ENCODE results near the gene B3GALT2.

The B3GALT2 gene

GRCh38 chr1:193184776-193185175 is 1.6 kb downstream of the B3GALT2 start:
- DNase-seq = no peak
- ChIA-PET POLR2A (no interaction called here), CTCF (interaction anchor here (1.1 to 1.4 kb wide), 2 partner anchors 13 to 42 kb away, joined by 4 to 5 read pairs; no protein-coding TSS in a partner anchor)
- Histone ChIP-seq H3K36me3 (ENCODE audit: control insufficient read depth in 4 of 4, insufficient read depth in 4 of 4, low read length in 3 of 4) (no peaks in the 10 kb centered on the region), H3K4me1 (ENCODE audit: control extremely low read depth in 1 of 4, control insufficient read depth in 4 of 4, insufficient read depth in 4 of 4, low read length in 3 of 4) (peaks cover 0 to 11% (median 8%) of the 10 kb centered on the region in 4 experiments), H3K27ac (ENCODE audit: insufficient read depth in 1 of 2, low read depth in 1 of 2, low read length in 2 of 2, poor library complexity in 1 of 2, severe bottlenecking in 2 of 2) (no peak overlapping the region), H3K27me3 (replicated peaks in 2 of 5; ENCODE audit: control insufficient read depth in 4 of 5, insufficient read depth in 5 of 5, low read length in 4 of 5) (no peaks in the 10 kb centered on the region), H3K4me3 (ENCODE audit: control insufficient read depth in 1 of 7, extremely low read depth in 1 of 7, insufficient read depth in 4 of 7, low read depth in 2 of 7, low read length in 6 of 7) (no peak overlapping the region), H3K9me3 (ENCODE audit: control extremely low read depth in 1 of 5, control insufficient read depth in 4 of 5, insufficient read depth in 2 of 5, low read depth in 1 of 5, low read length in 4 of 5) (no peaks in the 10 kb centered on the region)
- WGBS (ENCODE audit: insufficient coverage) = no CpG with 5 or more reads among the region's 1 CpG

GRCh38 chr1:193183019-193183627 is 3.3 kb downstream of the B3GALT2 start:
- POLR2A ChIA-PET = no interaction called here

GRCh38 chr1:193181985-193182384 is 4.4 kb downstream of the B3GALT2 start:
- no peak overlapping the region for H3K27ac ChIP-seq (ENCODE audit: insufficient read depth in 1 of 2, low read depth in 1 of 2, low read length in 2 of 2, poor library complexity in 1 of 2, severe bottlenecking in 2 of 2)
- H3K9me3 ChIP-seq (ENCODE audit: control extremely low read depth in 1 of 5, control insufficient read depth in 4 of 5, insufficient read depth in 2 of 5, low read depth in 1 of 5, low read length in 4 of 5) = no peaks in the 10 kb centered on the region
- no peak overlapping the region for H3K4me3 ChIP-seq (ENCODE audit: control insufficient read depth in 1 of 7, extremely low read depth in 1 of 7, insufficient read depth in 4 of 7, low read depth in 2 of 7, low read length in 6 of 7)
- peaks cover 0 to 18% (median 8%) of the 10 kb centered on the region in 4 experiments for H3K4me1 ChIP-seq (ENCODE audit: control extremely low read depth in 1 of 4, control insufficient read depth in 4 of 4, insufficient read depth in 4 of 4, low read length in 3 of 4)
- H3K36me3 ChIP-seq (ENCODE audit: control insufficient read depth in 4 of 4, insufficient read depth in 4 of 4, low read length in 3 of 4) = peaks cover 0 to under 1% (median 0%) of the 10 kb centered on the region in 4 experiments
- peak in 1 of 3 donors; percentile 17 for DNase-seq
- ChIA-PET POLR2A (no interaction called here), CTCF (interaction anchor here (1.0 to 2.1 kb wide), 2 partner anchors 8 to 20 kb away, joined by 3 to 10 read pairs; no protein-coding TSS in a partner anchor)
- 100% methylated on average over 2 of the region's 2 CpGs for WGBS (ENCODE audit: insufficient coverage)
- H3K27me3 ChIP-seq (replicated peaks in 2 of 5; ENCODE audit: control insufficient read depth in 4 of 5, insufficient read depth in 5 of 5, low read length in 4 of 5) = no peaks in the 10 kb centered on the region

More at GRCh38 chr1:193183019-193183627, 3.3 kb downstream of the B3GALT2 start:
- no peaks in the 10 kb centered on the region for H3K36me3 ChIP-seq (ENCODE audit: control insufficient read depth in 4 of 4, insufficient read depth in 4 of 4, low read length in 3 of 4)
- no peaks in the 10 kb centered on the region for H3K27me3 ChIP-seq (replicated peaks in 2 of 5; ENCODE audit: control insufficient read depth in 4 of 5, insufficient read depth in 5 of 5, low read length in 4 of 5)
- H3K27ac ChIP-seq (ENCODE audit: insufficient read depth in 1 of 2, low read depth in 1 of 2, low read length in 2 of 2, poor library complexity in 1 of 2, severe bottlenecking in 2 of 2) = no peak overlapping the region
- no peaks in the 10 kb centered on the region for H3K9me3 ChIP-seq (ENCODE audit: control extremely low read depth in 1 of 5, control insufficient read depth in 4 of 5, insufficient read depth in 2 of 5, low read depth in 1 of 5, low read length in 4 of 5)
- peaks cover 0 to 19% (median 8%) of the 10 kb centered on the region in 4 experiments for H3K4me1 ChIP-seq (ENCODE audit: control extremely low read depth in 1 of 4, control insufficient read depth in 4 of 4, insufficient read depth in 4 of 4, low read length in 3 of 4)
- peak; percentile 56 to 73 (median 63) for DNase-seq
- CTCF ChIA-PET = no interaction called here
- no CpG with 5 or more reads among the region's 2 CpGs for WGBS (ENCODE audit: insufficient coverage)
- H3K4me3 ChIP-seq (ENCODE audit: control insufficient read depth in 1 of 7, extremely low read depth in 1 of 7, insufficient read depth in 4 of 7, low read depth in 2 of 7, low read length in 6 of 7) = no peak overlapping the region

GRCh38 chr1:193181536-193181935 is 4.9 kb downstream of the B3GALT2 start:
- Histone ChIP-seq H3K4me1 (ENCODE audit: control extremely low read depth in 1 of 4, control insufficient read depth in 4 of 4, insufficient read depth in 4 of 4, low read length in 3 of 4) (peaks cover 0 to 18% (median 4%) of the 10 kb centered on the region in 4 experiments), H3K4me3 (ENCODE audit: control insufficient read depth in 1 of 7, extremely low read depth in 1 of 7, insufficient read depth in 4 of 7, low read depth in 2 of 7, low read length in 6 of 7) (no peak overlapping the region), H3K27me3 (replicated peaks in 2 of 5; ENCODE audit: control insufficient read depth in 4 of 5, insufficient read depth in 5 of 5, low read length in 4 of 5) (no peaks in the 10 kb centered on the region), H3K27ac (ENCODE audit: insufficient read depth in 1 of 2, low read depth in 1 of 2, low read length in 2 of 2, poor library complexity in 1 of 2, severe bottlenecking in 2 of 2) (no peak overlapping the region), H3K9me3 (ENCODE audit: control extremely low read depth in 1 of 5, control insufficient read depth in 4 of 5, insufficient read depth in 2 of 5, low read depth in 1 of 5, low read length in 4 of 5) (no peaks in the 10 kb centered on the region), H3K36me3 (ENCODE audit: control insufficient read depth in 4 of 4, insufficient read depth in 4 of 4, low read length in 3 of 4) (peaks cover 0 to 3% (median 0%) of the 10 kb centered on the region in 4 experiments)
- ChIA-PET POLR2A (interaction anchor here (0.5 kb wide), 1 partner anchor 188 kb away, joined by 3 read pairs; no protein-coding TSS in a partner anchor), CTCF (interaction anchor here (2.1 kb wide), 1 partner anchor 9 kb away, joined by 10 read pairs; no protein-coding TSS in a partner anchor)
- no peak for DNase-seq
- no CpG with 5 or more reads among the region's 1 CpG for WGBS (ENCODE audit: insufficient coverage)

GRCh38 chr1:193179094-193179493 is 7.3 kb downstream of the B3GALT2 start:
- DNase-seq = peak in 1 of 3 donors; percentile 32
- ChIA-PET CTCF (no interaction called here), POLR2A (no interaction called here)
- peaks cover 0 to 3% (median 0%) of the 10 kb centered on the region in 4 experiments for H3K36me3 ChIP-seq (ENCODE audit: control insufficient read depth in 4 of 4, insufficient read depth in 4 of 4, low read length in 3 of 4)
- H3K9me3 ChIP-seq (ENCODE audit: control extremely low read depth in 1 of 5, control insufficient read depth in 4 of 5, insufficient read depth in 2 of 5, low read depth in 1 of 5, low read length in 4 of 5) = no peaks in the 10 kb centered on the region
- no CpG with 5 or more reads among the region's 4 CpGs for WGBS (ENCODE audit: insufficient coverage)
- H3K4me1 ChIP-seq (ENCODE audit: control extremely low read depth in 1 of 4, control insufficient read depth in 4 of 4, insufficient read depth in 4 of 4, low read length in 3 of 4) = peaks cover 0 to 12% (median 0%) of the 10 kb centered on the region in 4 experiments
- no peaks in the 10 kb centered on the region for H3K27me3 ChIP-seq (replicated peaks in 2 of 5; ENCODE audit: control insufficient read depth in 4 of 5, insufficient read depth in 5 of 5, low read length in 4 of 5)
- H3K27ac ChIP-seq (ENCODE audit: insufficient read depth in 1 of 2, low read depth in 1 of 2, low read length in 2 of 2, poor library complexity in 1 of 2, severe bottlenecking in 2 of 2) = no peak overlapping the region
- no peak overlapping the region for H3K4me3 ChIP-seq (ENCODE audit: control insufficient read depth in 1 of 7, extremely low read depth in 1 of 7, insufficient read depth in 4 of 7, low read depth in 2 of 7, low read length in 6 of 7)

GRCh38 chr1:193176788-193177187 is 9.6 kb downstream of the B3GALT2 start:
- Histone ChIP-seq H3K27me3 (replicated peaks in 2 of 5; ENCODE audit: control insufficient read depth in 4 of 5, insufficient read depth in 5 of 5, low read length in 4 of 5) (no peaks in the 10 kb centered on the region), H3K4me1 (ENCODE audit: control extremely low read depth in 1 of 4, control insufficient read depth in 4 of 4, insufficient read depth in 4 of 4, low read length in 3 of 4) (peaks cover 0 to 12% (median 0%) of the 10 kb centered on the region in 4 experiments), H3K27ac (ENCODE audit: insufficient read depth in 1 of 2, low read depth in 1 of 2, low read length in 2 of 2, poor library complexity in 1 of 2, severe bottlenecking in 2 of 2) (no peak overlapping the region), H3K36me3 (ENCODE audit: control insufficient read depth in 4 of 4, insufficient read depth in 4 of 4, low read length in 3 of 4) (peaks cover 0 to 3% (median 2%) of the 10 kb centered on the region in 4 experiments), H3K4me3 (ENCODE audit: control insufficient read depth in 1 of 7, extremely low read depth in 1 of 7, insufficient read depth in 4 of 7, low read depth in 2 of 7, low read length in 6 of 7) (no peak overlapping the region), H3K9me3 (ENCODE audit: control extremely low read depth in 1 of 5, control insufficient read depth in 4 of 5, insufficient read depth in 2 of 5, low read depth in 1 of 5, low read length in 4 of 5) (no peaks in the 10 kb centered on the region)
- CTCF ChIA-PET = no interaction called here
- no peak for DNase-seq
- POLR2A ChIA-PET = no interaction called here

GRCh38 chr1:193176113-193176512 is 10.3 kb downstream of the B3GALT2 start:
- no peaks in the 10 kb centered on the region for H3K27me3 ChIP-seq (replicated peaks in 2 of 5; ENCODE audit: control insufficient read depth in 4 of 5, insufficient read depth in 5 of 5, low read length in 4 of 5)
- ChIA-PET CTCF (no interaction called here), POLR2A (no interaction called here)
- H3K27ac ChIP-seq (ENCODE audit: insufficient read depth in 1 of 2, low read depth in 1 of 2, low read length in 2 of 2, poor library complexity in 1 of 2, severe bottlenecking in 2 of 2) = no peak overlapping the region
- WGBS (ENCODE audit: insufficient coverage) = no CpG with 5 or more reads among the region's 1 CpG
- peaks cover 0 to 12% (median 0%) of the 10 kb centered on the region in 4 experiments for H3K4me1 ChIP-seq (ENCODE audit: control extremely low read depth in 1 of 4, control insufficient read depth in 4 of 4, insufficient read depth in 4 of 4, low read length in 3 of 4)
- peaks cover 0 to 7% (median 3%) of the 10 kb centered on the region in 4 experiments for H3K36me3 ChIP-seq (ENCODE audit: control insufficient read depth in 4 of 4, insufficient read depth in 4 of 4, low read length in 3 of 4)
- no peak for DNase-seq
- H3K9me3 ChIP-seq (ENCODE audit: control extremely low read depth in 1 of 5, control insufficient read depth in 4 of 5, insufficient read depth in 2 of 5, low read depth in 1 of 5, low read length in 4 of 5) = no peaks in the 10 kb centered on the region
- no peak overlapping the region for H3K4me3 ChIP-seq (ENCODE audit: control insufficient read depth in 1 of 7, extremely low read depth in 1 of 7, insufficient read depth in 4 of 7, low read depth in 2 of 7, low read length in 6 of 7)

Data from common myeloid progenitor, CD34-positive (primary cell).